ENCODE data around the gene GALNT7. TPM values are rescaled to one million over a fixed set of nuclear protein-coding genes. Genes with fewer than 3 reads are reported as not detected.
A peak's percentile ranks its signal among the peaks of the same experiment; 100 is the strongest.

Gene GALNT7, protein sequence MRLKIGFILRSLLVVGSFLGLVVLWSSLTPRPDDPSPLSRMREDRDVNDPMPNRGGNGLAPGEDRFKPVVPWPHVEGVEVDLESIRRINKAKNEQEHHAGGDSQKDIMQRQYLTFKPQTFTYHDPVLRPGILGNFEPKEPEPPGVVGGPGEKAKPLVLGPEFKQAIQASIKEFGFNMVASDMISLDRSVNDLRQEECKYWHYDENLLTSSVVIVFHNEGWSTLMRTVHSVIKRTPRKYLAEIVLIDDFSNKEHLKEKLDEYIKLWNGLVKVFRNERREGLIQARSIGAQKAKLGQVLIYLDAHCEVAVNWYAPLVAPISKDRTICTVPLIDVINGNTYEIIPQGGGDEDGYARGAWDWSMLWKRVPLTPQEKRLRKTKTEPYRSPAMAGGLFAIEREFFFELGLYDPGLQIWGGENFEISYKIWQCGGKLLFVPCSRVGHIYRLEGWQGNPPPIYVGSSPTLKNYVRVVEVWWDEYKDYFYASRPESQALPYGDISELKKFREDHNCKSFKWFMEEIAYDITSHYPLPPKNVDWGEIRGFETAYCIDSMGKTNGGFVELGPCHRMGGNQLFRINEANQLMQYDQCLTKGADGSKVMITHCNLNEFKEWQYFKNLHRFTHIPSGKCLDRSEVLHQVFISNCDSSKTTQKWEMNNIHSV
- 74.9 and 78.4 TPM in 2 replicates for total RNA-seq (2013; cell fraction: nucleolus; rRNA removed)
- total RNA-seq (2014; rRNA removed) = 19.1 and 26.5 TPM in 2 replicates
- 31.7 and 33.2 TPM in 2 replicates for total RNA-seq (2014; rRNA removed; fragmentation: Illumina TruSeq; extraction: Trizol)
- total RNA-seq (2021) = 30.3 and 32.4 TPM in 2 replicates
- polyA plus RNA-seq (2011; ENCODE audit: low read depth) = 7.9 TPM
- polyA plus RNA-seq (2011; rRNA removed) = 32.2 and 47.5 TPM in 2 replicates
- 10.6 and 11.0 TPM in 2 replicates for polyA plus RNA-seq (2011; cell fraction: cytosol; rRNA removed)
- polyA plus RNA-seq (2011; cell fraction: nucleus; rRNA removed) = 31.9 and 33.0 TPM in 2 replicates
- 11.3 and 14.8 TPM in 2 replicates for polyA plus RNA-seq (2012)
- polyA plus RNA-seq (2014; fragmentation: Illumina TruSeq; extraction: Trizol) = 31.1 and 42.1 TPM in 2 replicates
- 10 to 100 TPM; 14.2 to 14.8 TPM for polyA plus RNA-seq (2014; fragmentation: Nextera tagmentation; extraction: Ambion mirVana)
- polyA plus RNA-seq (2014; rRNA removed) = 16.8 and 20.8 TPM in 2 replicates
- polyA plus RNA-seq (2016; fragmentation: Nextera tagmentation; extraction: Ambion mirVana) = 10 to 100 TPM; 27.6 to 33.0 TPM
- polyA minus RNA-seq (2011; rRNA and poly(A)+ RNA removed) = 28.1 and 41.5 TPM in 2 replicates
- polyA minus RNA-seq (2011; cell fraction: cytosol; rRNA and poly(A)+ RNA removed) = 13.7 and 18.7 TPM in 2 replicates
- 21.0 and 45.9 TPM in 2 replicates for polyA minus RNA-seq (2011; cell fraction: nucleus; rRNA and poly(A)+ RNA removed)
- percentile 80 among the genes with signal in this experiment for Bru-seq, nascent RNA
- percentile 71 among the genes with signal in this experiment for BruChase-seq, experiment 1, labeled RNA remaining after a 6-hour chase
- percentile 73 among the genes with signal in this experiment for BruChase-seq, experiment 2, labeled RNA remaining after a 2-hour chase
- long read RNA-seq, experiment 1, full-length matches to known transcripts = 4 of 11 reads
- long read RNA-seq, experiment 1, partial matches to known transcripts = 3 of 11 reads
- long read RNA-seq, experiment 1, other reads (novel, unspliced or antisense) = 4 of 11 reads
- long read RNA-seq, experiment 2, full-length matches to known transcripts = 35 of 69 reads
- long read RNA-seq, experiment 2, partial matches to known transcripts = 16 of 69 reads
- long read RNA-seq, experiment 2, other reads (novel, unspliced or antisense) = 18 of 69 reads

GRCh38 chr4:173168396-173169177 is at the start of gene GALNT7:
GALNT7 (plus strand) TSS chr4:173168811; CDS start chr4:173168836, 25 bp downstream.
- Histone ChIP-seq H3K27ac (ENCODE audit: control insufficient read depth, insufficient read depth) (peak within 1 kb of the TSS; percentile 94), H3K9ac (ENCODE audit: control insufficient read depth, insufficient read depth, low read length) (peak within 1 kb of the TSS; percentile 97), H2AFZ (ENCODE audit: control insufficient read depth, low read depth, low read length) (peak within 1 kb of the TSS; percentile 90), H3K4me2 (ENCODE audit: control insufficient read depth, insufficient read depth) (peak within 1 kb of the TSS; percentile 97), H3K4me3 (peak within 1 kb of the TSS; percentile 99), H4K20me1 (ENCODE audit: control insufficient read depth, insufficient read depth) (no peaks in the 10 kb centered on the region), H3K27me3 (replicated peaks in 1 of 2; ENCODE audit: control insufficient read depth in 2 of 2, insufficient read depth in 2 of 2, low read length in 1 of 2) (no peaks in the 10 kb centered on the region), H3K9me3 (replicated peaks; ENCODE audit: control insufficient read depth, insufficient read depth, low read length) (no peaks in the 10 kb centered on the region), H3K4me1 (ENCODE audit: control insufficient read depth, insufficient read depth, low read length) (peaks cover 18% of the 10 kb centered on the region), H3K36me3 (ENCODE audit: control insufficient read depth in 2 of 2, insufficient read depth in 2 of 2, low read length in 1 of 2) (peaks cover 0 to 6% of the 10 kb centered on the region in 2 experiments; a peak in 1 of 4 replicates), H3K79me2 (ENCODE audit: control insufficient read depth, insufficient read depth, low read length) (peaks cover 49% of the 10 kb centered on the region)
- POLR2A ChIA-PET = interaction anchor here (0.7 to 3.3 kb wide), 12 partner anchors 9 to 202 kb away, joined by 3 to 14 read pairs (median 4); partner anchors contain the start of genes HMGB2 and SAP30
- SMC1A ChIA-PET (ENCODE audit: uncharacterized antibody, unreplicated experiment) = interaction anchor here (0.6 to 2.9 kb wide), 17 partner anchors 8 to 249 kb away, joined by 3 to 18 read pairs (median 4); no protein-coding TSS in a partner anchor
- intact Hi-C loops (cut with micrococcal nuclease; ENCODE audit: unreplicated experiment) = loop anchor here (2.0 to 5.0 kb wide), 4 partner anchors 88 to 199 kb away; partner anchors contain the start of gene HMGB2
- in situ Hi-C loops (cut with MboI) = no loop called here
- CTCF ChIA-PET = interaction anchor here (0.6 to 4.8 kb wide), 13 partner anchors 22 to 1595 kb away, joined by 3 to 30 read pairs (median 4); no protein-coding TSS in a partner anchor
- DNase-seq (ENCODE audit: low read depth, low spot score) (no peak), FAIRE-seq (no peak), ATAC-seq (peak; percentile 62)
- RAD21 ChIA-PET (ENCODE audit: unreplicated experiment) = interaction anchor here (0.7 to 4.1 kb wide), 13 partner anchors 22 to 201 kb away, joined by 3 to 27 read pairs (median 4); partner anchors contain the start of gene HMGB2
- under 1% methylated on average over 21 of the region's 64 CpGs for WGBS (ENCODE audit: insufficient coverage, insufficient replicate concordance, low lambda C conversion rate, missing lambda C conversion rate)
- no TSS peak for BruUV-seq (replicated peaks)
- TF ChIP-seq RUNX3 (IDR thresholded peaks at IDR 0.05; ENCODE audit: low read length) (0 out of 2 replicates have a peak, but pooled peaks have one; percentile 4), NR2F1 (conservative IDR thresholded peaks at IDR 0.05) (peak; percentile 66), USF2 (IDR thresholded peaks at IDR 0.05; ENCODE audit: borderline replicate concordance, low read depth, low read length) (no peak), POLR2AphosphoS5 (IDR thresholded peaks at IDR 0.05; ENCODE audit: low read length) (peak; percentile 57; the same call in 1 of the 2 replicates), NR2C1 (IDR thresholded peaks at IDR 0.05) (0 out of 2 replicates have a peak, but pooled peaks have one; percentile 12), TAF1 (IDR thresholded peaks at IDR 0.05; ENCODE audit: borderline replicate concordance, low read depth, low read length) (0 out of 2 replicates have a peak, but pooled peaks have one; percentile 21), MXI1 (IDR thresholded peaks at IDR 0.05; ENCODE audit: low read depth, low read length) (peak; percentile 4; the same call in 1 of the 2 replicates), EP300 (IDR thresholded peaks at IDR 0.05; ENCODE audit: borderline replicate concordance in 1 of 2, control insufficient read depth in 1 of 2, low read depth in 2 of 2, low read length in 2 of 2) (no peak), LARP7 (IDR thresholded peaks at IDR 0.05) (peak; percentile 66), NKRF (conservative IDR thresholded peaks at IDR 0.05) (peak; percentile 23; the same call in 1 of the 2 replicates)

Data from GM12878 (cell line).